Measurements from ENCODE around the gene NMRK1.

NMRK1 gene

DNA sequence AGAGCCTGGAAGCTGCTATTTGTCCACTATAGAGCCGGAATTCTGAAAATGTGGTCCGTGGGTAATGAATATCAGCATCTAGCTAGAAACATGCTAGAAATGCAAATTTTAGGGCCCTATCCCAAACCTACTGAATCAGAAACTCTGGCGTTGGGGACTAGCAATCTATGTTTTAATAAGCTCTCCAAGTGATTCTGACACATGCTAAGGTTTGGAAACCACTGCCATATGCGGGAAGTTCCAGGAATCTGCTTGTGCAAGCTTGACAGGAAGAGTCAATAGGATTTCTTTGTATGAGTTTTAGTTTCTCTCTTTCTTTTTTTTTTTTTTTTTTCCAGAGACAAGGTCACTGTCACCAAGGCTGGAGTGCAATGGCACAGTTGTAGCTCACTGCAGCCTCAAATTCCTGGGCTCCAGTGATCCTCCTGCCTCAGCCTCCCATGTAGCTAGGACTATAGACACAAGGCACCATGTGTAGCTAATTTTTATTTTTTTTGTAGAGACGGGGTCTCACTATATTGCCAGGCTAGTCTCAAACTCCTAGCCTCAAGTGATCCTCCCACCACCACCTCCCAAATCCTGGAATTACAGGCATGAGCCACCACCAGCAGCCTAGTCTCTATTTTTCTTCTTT lies 33.5 kb downstream of the NMRK1 start:
- DNase-seq = no peak

- DNase-seq = no peak
Measured at GRCh38 chr9:75053869-75054268, 34.1 kb downstream of the NMRK1 start.

DNA sequence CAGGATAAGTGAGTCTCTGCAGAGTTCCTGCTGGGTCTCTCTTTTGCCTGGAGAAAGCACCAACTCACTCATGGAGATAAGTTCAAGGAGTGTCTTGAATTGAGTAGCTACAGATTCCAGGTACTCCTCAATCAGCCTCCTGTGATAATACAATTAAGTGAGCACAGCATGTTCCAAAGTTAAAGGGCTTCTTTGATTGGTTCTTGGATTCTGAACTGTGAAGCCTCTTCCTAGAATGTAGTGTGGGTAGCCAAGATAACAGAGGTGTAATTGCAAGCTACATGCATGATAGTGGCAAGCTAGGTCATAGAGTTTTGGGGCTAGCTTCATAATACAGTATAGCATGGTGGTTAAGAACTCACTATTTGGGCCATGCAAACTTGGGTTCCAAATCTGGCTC lies 36.7 kb downstream of the NMRK1 start:
- no peak for DNase-seq

GRCh38 chr9:75047506-75047905 lies 40.4 kb downstream of the NMRK1 start:
- no peak for DNase-seq

DNA sequence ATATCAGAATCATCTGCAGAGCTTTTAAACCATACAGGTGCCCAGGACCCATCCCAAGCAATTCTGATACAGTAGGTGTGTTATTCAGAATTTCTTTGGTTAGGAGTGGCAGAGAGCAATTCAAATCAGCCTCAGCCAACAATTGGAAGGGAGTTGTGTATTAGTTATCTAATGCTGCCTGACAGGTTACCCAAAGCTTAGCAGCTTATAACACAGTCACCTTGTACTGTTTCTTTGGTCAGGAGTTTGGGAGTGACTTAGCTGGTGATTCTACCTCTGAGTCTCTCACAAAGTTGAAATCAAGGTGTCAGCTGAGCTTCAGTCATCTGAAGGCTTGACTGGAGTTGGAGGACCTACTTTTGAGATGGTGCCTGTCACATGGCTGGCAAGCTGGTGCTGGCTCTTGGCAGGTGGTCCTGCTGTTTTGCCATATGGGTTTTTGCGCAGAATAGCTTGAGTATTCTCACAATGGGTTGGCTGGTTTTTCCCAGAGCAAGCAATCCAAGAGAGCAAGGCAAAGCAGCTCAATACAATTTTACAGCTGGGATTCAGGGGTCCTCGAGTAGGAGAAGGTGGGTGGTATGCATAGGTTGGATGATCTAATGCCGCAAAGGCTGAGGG lies 41.1 kb downstream of the NMRK1 start:
- DNase-seq = no peak

GRCh38 chr9:75041041-75041440 lies 46.9 kb downstream of the NMRK1 start:
- no peak for DNase-seq

- no peak for DNase-seq
Measured at GRCh38 chr9:75039801-75040200, 48.2 kb downstream of the NMRK1 start.

DNA sequence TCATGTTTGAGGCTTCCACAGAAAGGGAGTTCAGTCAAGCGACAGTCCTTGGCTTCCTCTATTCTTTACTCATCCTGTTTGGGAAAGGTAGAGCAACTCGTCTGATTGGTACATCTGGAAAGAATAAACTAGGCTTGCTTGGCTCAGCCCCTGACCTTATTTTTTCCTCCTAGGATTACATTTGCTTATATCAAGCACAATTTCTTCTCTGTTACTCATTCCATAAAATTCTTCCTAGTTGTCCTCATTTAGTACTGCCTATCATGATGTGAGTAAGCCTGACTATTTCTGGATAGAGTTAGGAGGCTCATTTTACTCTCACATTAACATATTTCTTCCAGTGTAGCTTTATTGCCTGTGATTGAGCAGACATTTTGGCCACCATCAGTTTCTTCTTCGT lies 48.9 kb downstream of the NMRK1 start:
- DNase-seq = no peak

DNA sequence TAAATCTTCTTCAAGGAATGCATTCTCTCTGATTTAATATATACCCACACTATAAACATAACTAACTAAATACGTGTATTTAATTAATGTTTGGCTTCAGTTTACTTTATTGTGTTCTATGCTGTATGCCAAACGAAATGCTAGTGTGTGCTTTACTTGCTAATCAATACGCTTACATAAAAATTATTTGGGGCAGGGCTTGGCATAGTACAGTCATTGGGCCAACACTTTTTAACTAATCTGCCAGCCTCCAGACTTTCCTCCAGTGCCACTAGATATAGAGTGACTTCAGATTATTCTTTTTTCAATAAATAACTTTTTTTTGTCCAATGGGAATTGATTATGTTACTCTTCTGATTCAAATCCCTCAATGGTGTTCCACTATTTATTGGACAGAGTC lies 51.2 kb downstream of the NMRK1 start:
- DNase-seq = no peak

- DNase-seq = no peak
Measured at GRCh38 chr9:75033791-75034473, 54.0 kb downstream of the NMRK1 start.

- peak; percentile 43 to 55 for DNase-seq
Measured at GRCh38 chr9:75027187-75028107, 60.5 kb downstream of the NMRK1 start.

DNA sequence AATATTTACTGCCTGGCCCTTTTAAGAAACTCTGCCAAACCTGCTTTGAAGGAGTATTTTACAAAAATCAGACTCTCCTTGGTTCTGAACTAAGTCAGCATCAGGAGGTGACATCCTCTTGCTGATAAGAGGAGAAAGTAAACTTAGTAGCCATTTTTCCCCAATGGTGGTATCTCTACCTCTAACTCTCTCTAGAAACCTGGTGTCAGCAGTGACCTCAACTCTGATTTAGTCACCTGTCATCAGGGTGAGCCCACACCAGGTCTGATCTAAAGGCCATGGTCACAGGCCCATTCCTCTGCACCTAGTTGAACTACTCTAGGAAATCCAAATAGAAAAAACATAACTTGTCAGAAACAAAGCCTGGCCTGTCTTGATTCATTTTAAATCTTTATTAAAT lies 64.1 kb downstream of the NMRK1 start:
- no peak for DNase-seq

DNA sequence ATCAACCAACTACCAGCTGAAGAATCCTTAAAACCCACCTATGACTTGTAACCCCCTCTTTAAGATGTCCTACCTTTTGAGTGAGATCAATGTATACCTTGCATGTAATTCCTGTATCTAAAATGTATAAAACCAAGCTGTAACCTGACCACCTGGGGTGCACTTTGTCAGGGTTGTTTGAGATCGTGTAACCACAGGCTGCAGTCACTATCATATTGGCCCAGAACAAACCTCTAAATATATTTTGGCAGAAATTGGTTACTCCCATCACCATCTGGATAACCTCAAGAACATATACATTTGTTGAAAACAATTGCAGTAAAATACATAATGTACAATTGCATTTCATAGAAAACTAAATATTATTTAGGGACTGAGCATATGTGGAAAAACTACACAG lies 68.3 kb downstream of the NMRK1 start:
- DNase-seq = no peak

DNA sequence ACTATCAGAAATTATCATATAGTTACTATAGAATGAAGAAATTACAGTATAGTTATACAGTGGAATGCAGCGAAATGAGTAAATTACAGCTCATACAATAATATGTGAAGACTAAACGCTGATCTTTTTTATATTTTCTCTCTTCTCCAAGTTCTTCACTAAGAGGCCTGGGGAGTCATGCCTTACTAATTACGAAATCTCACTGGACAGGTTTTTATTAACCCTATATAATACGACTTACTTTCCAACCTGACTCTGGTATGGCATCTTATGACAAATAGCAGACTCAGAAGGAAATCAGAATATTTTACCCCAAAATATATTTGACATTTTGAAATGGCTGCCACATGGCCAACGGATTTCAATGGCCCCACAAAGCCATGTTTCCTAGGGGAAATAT lies 68.9 kb downstream of the NMRK1 start:
- no peak for DNase-seq

GRCh38 chr9:75017378-75017777 lies 70.6 kb downstream of the NMRK1 start:
- no peak for DNase-seq

DNA sequence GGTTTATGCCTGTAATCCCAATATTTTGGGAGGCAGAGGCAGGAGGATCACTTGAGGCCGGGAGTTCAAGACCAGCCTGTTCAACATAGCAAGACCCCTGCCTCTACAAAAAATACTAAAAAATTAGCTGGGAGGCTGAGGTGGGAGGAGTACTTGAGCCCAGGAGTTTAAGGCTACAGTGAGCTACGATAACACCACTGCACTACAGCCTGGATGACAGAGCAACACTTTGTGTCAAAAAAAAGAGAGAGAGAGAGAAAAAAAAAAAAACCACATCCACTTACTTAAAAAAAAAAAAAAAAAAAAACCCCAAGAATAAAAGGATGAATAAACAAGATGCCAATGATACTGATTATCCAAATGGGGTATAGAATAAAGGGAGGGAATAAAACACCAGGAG lies 74.2 kb downstream of the NMRK1 start:
- no peak for DNase-seq
